ENCODE data around the gene CDK14. TPM values are rescaled to one million over a fixed set of nuclear protein-coding genes. Genes with fewer than 3 reads are reported as not detected.

CDK14 gene
- total RNA-seq, 1 experiment from 2014 or later: 39.1 TPM

- CTCF ChIA-PET: no interaction called here
- POLR2A ChIA-PET (ENCODE audit: unreplicated experiment): no interaction called here
Measured at GRCh38 chr7:90617442-90617841, 21.3 kb downstream of the CDK14 start.

GRCh38 chr7:90618876-90619275, 22.8 kb downstream of the CDK14 start:
- H3K9me3 ChIP-seq (ENCODE audit: insufficient read depth, low read depth): no peaks in the 10 kb centered on the region
- H3K4me1 ChIP-seq (replicated peaks; ENCODE audit: insufficient read depth): no peaks in the 10 kb centered on the region
- no peak overlapping the region for H3K4me3 ChIP-seq
- BruUV-seq (replicated peaks): no TSS peak
- H3K79me2 ChIP-seq (ENCODE audit: low read depth): no peaks in the 10 kb centered on the region
- no peak overlapping the region for H3K27ac ChIP-seq
- no peaks in the 10 kb centered on the region for H3K36me3 ChIP-seq (ENCODE audit: low read depth)
- intact Hi-C loops (cut with micrococcal nuclease; ENCODE audit: unreplicated experiment): no loop called here
- H3F3A ChIP-seq (ENCODE audit: insufficient read depth, low read depth): no peaks in the 10 kb centered on the region
- ChIA-PET CTCF (no interaction called here), POLR2A (ENCODE audit: unreplicated experiment) (no interaction called here)
- no peaks in the 10 kb centered on the region for H3K9me2 ChIP-seq (ENCODE audit: insufficient read depth)
- no peak overlapping the region for H2AFZ ChIP-seq
- no peak for TF ChIP-seq CTCF (conservative IDR thresholded peaks at IDR 0.05)
- H3K27me3 ChIP-seq (ENCODE audit: insufficient read depth, low read depth): no peaks in the 10 kb centered on the region
- H4K20me1 ChIP-seq (ENCODE audit: insufficient read depth): no peaks in the 10 kb centered on the region
- DNase-seq: no peak
- no peak overlapping the region for H3K4me2 ChIP-seq

More at GRCh38 chr7:90617442-90617841, 21.3 kb downstream of the CDK14 start:
- no peak overlapping the region for H3K4me2 ChIP-seq
- no peak overlapping the region for H3K4me3 ChIP-seq
- no peaks in the 10 kb centered on the region for H3K9me2 ChIP-seq (ENCODE audit: insufficient read depth)
- DNase-seq: no peak
- H2AFZ ChIP-seq: no peak overlapping the region
- H3K27ac ChIP-seq: no peak overlapping the region
- BruUV-seq (replicated peaks): no TSS peak
- no peaks in the 10 kb centered on the region for H3K4me1 ChIP-seq (replicated peaks; ENCODE audit: insufficient read depth)
- H3K9me3 ChIP-seq (ENCODE audit: insufficient read depth, low read depth): no peaks in the 10 kb centered on the region
- H3K79me2 ChIP-seq (ENCODE audit: low read depth): no peaks in the 10 kb centered on the region
- H3K27me3 ChIP-seq (ENCODE audit: insufficient read depth, low read depth): no peaks in the 10 kb centered on the region
- H3K36me3 ChIP-seq (ENCODE audit: low read depth): no peaks in the 10 kb centered on the region
- intact Hi-C loops (cut with micrococcal nuclease; ENCODE audit: unreplicated experiment): no loop called here
- H4K20me1 ChIP-seq (ENCODE audit: insufficient read depth): no peaks in the 10 kb centered on the region
- TF ChIP-seq CTCF (conservative IDR thresholded peaks at IDR 0.05) (no peak), EZH2 (IDR thresholded peaks at IDR 0.05; ENCODE audit: low read depth) (no peak)
- no peaks in the 10 kb centered on the region for H3F3A ChIP-seq (ENCODE audit: insufficient read depth, low read depth)

GRCh38 chr7:90621125-90621746, 25.1 kb downstream of the CDK14 start:
- H4K20me1 ChIP-seq (ENCODE audit: insufficient read depth): no peaks in the 10 kb centered on the region
- ChIA-PET CTCF (no interaction called here), POLR2A (ENCODE audit: unreplicated experiment) (no interaction called here)
- intact Hi-C loops (cut with micrococcal nuclease; ENCODE audit: unreplicated experiment): loop anchor here (10.0 kb wide), 1 partner anchor 466 kb away; the partner anchor contains the start of gene STEAP1
- no peak for DNase-seq
- BruUV-seq (replicated peaks): no TSS peak
- TF ChIP-seq EZH2 (IDR thresholded peaks at IDR 0.05; ENCODE audit: low read depth): no peak
- no peak for TF ChIP-seq CTCF (conservative IDR thresholded peaks at IDR 0.05)
- H3K27me3 ChIP-seq (ENCODE audit: insufficient read depth, low read depth): no peaks in the 10 kb centered on the region
- H3K79me2 ChIP-seq (ENCODE audit: low read depth): no peaks in the 10 kb centered on the region
- no peak overlapping the region for H2AFZ ChIP-seq
- H3K36me3 ChIP-seq (ENCODE audit: low read depth): no peaks in the 10 kb centered on the region
- no peaks in the 10 kb centered on the region for H3F3A ChIP-seq (ENCODE audit: insufficient read depth, low read depth)
- no peak overlapping the region for H3K4me3 ChIP-seq
- no peaks in the 10 kb centered on the region for H3K9me3 ChIP-seq (ENCODE audit: insufficient read depth, low read depth)
- no peak overlapping the region for H3K27ac ChIP-seq
- no peaks in the 10 kb centered on the region for H3K4me1 ChIP-seq (replicated peaks; ENCODE audit: insufficient read depth)
- no peaks in the 10 kb centered on the region for H3K9me2 ChIP-seq (ENCODE audit: insufficient read depth)
- no peak overlapping the region for H3K4me2 ChIP-seq
